Measurements from ENCODE around the gene IQCM. TPM values are rescaled to one million over a fixed set of nuclear protein-coding genes. Genes with fewer than 3 reads are reported as not detected.

The IQCM gene
- polyA plus RNA-seq, 3 donors, result not detected

- Mint-ChIP-seq H3K27me3 (ENCODE audit: low read depth in 3 of 3) (peaks cover 0 to 2% (median 0%) of the 10 kb centered on the region in 3 donors), H3K27ac (no peak overlapping the region)
Measured at GRCh38 chr4:149746276-149746675, 69.4 kb downstream of the IQCM start.

GRCh38 chr4:149741186-149741831, 74.3 kb downstream of the IQCM start:
- no peak overlapping the region for H3K27ac Mint-ChIP-seq
- no CpG with 5 or more reads among the region's 1 CpG for WGBS (ENCODE audit: insufficient coverage)
- Histone ChIP-seq H3K9me3 (replicated peaks in 1 of 2; ENCODE audit: control insufficient read depth in 1 of 2, insufficient read depth in 1 of 2, low read length in 2 of 2) (no peaks in the 10 kb centered on the region), H3K4me1 (ENCODE audit: control insufficient read depth in 1 of 2, insufficient read depth in 2 of 2, low read length in 2 of 2) (no peaks in the 10 kb centered on the region), H3K9ac (ENCODE audit: insufficient read depth, low read length, poor library complexity, severe bottlenecking) (no peak overlapping the region), H2AFZ (ENCODE audit: insufficient read depth, low read depth, low read length, poor library complexity, severe bottlenecking) (no peak overlapping the region), H3K27me3 (ENCODE audit: control insufficient read depth in 2 of 2, insufficient read depth in 2 of 2, low read length in 2 of 2) (no peaks in the 10 kb centered on the region), H3K36me3 (replicated peaks in 1 of 2; ENCODE audit: control insufficient read depth in 1 of 2, insufficient read depth in 2 of 2, low read length in 2 of 2) (no peaks in the 10 kb centered on the region), H3K4me3 (replicated peaks in 1 of 3; ENCODE audit: low read depth in 2 of 3, low read length in 3 of 3) (no peak overlapping the region), H4K20me1 (ENCODE audit: insufficient read depth, low read length) (no peaks in the 10 kb centered on the region), H3K27ac (ENCODE audit: low read depth in 1 of 2, low read length in 2 of 2) (no peak overlapping the region), H3K79me2 (ENCODE audit: insufficient read depth, low read length) (no peaks in the 10 kb centered on the region), H3K4me2 (replicated peaks; ENCODE audit: extremely low read depth, low read length, poor library complexity, severe bottlenecking) (no peak overlapping the region)
- TF ChIP-seq CTCF (IDR thresholded peaks at IDR 0.05), result no peak
- no peaks in the 10 kb centered on the region for H3K4me1 Mint-ChIP-seq
- H3K27me3 Mint-ChIP-seq (ENCODE audit: low read depth in 3 of 3), result peaks cover 0 to 2% (median 0%) of the 10 kb centered on the region in 3 donors
- no peaks in the 10 kb centered on the region for H3K36me3 Mint-ChIP-seq
- peaks cover 0 to 2% (median 0%) of the 10 kb centered on the region in 7 donors for H3K9me3 Mint-ChIP-seq
- intact Hi-C loops (cut with micrococcal nuclease), result no loop called here
- H3K4me3 Mint-ChIP-seq, result no peak overlapping the region
- no peak for DNase-seq

More at GRCh38 chr4:149746276-149746675, 69.4 kb downstream of the IQCM start:
- Mint-ChIP-seq H3K9me3 (peaks cover 0 to 5% (median 0%) of the 10 kb centered on the region in 7 donors), H3K4me3 (no peak overlapping the region), H3K4me1 (no peaks in the 10 kb centered on the region), H3K36me3 (no peaks in the 10 kb centered on the region)
- H3K36me3 ChIP-seq (replicated peaks in 1 of 2; ENCODE audit: control insufficient read depth in 1 of 2, insufficient read depth in 2 of 2, low read length in 2 of 2), result no peaks in the 10 kb centered on the region
- H3K27ac ChIP-seq (ENCODE audit: low read depth in 1 of 2, low read length in 2 of 2), result no peak overlapping the region
- no peaks in the 10 kb centered on the region for H3K79me2 ChIP-seq (ENCODE audit: insufficient read depth, low read length)
- no peak overlapping the region for H3K4me2 ChIP-seq (replicated peaks; ENCODE audit: extremely low read depth, low read length, poor library complexity, severe bottlenecking)
- no CpG with 5 or more reads among the region's 1 CpG for WGBS (ENCODE audit: insufficient coverage)
- intact Hi-C loops (cut with micrococcal nuclease), result no loop called here
- no peaks in the 10 kb centered on the region for H3K4me1 ChIP-seq (ENCODE audit: control insufficient read depth in 1 of 2, insufficient read depth in 2 of 2, low read length in 2 of 2)
- H4K20me1 ChIP-seq (ENCODE audit: insufficient read depth, low read length), result no peaks in the 10 kb centered on the region
- H3K4me3 ChIP-seq (replicated peaks in 1 of 3; ENCODE audit: low read depth in 2 of 3, low read length in 3 of 3), result no peak overlapping the region
- no peak overlapping the region for H2AFZ ChIP-seq (ENCODE audit: insufficient read depth, low read depth, low read length, poor library complexity, severe bottlenecking)
- H3K9me3 ChIP-seq (replicated peaks in 1 of 2; ENCODE audit: control insufficient read depth in 1 of 2, insufficient read depth in 1 of 2, low read length in 2 of 2), result no peaks in the 10 kb centered on the region
- no peaks in the 10 kb centered on the region for H3K27me3 ChIP-seq (ENCODE audit: control insufficient read depth in 2 of 2, insufficient read depth in 2 of 2, low read length in 2 of 2)
- no peak for TF ChIP-seq CTCF (IDR thresholded peaks at IDR 0.05)
- H3K9ac ChIP-seq (ENCODE audit: insufficient read depth, low read length, poor library complexity, severe bottlenecking), result no peak overlapping the region
- DNase-seq, result no peak

Measured in CD14-positive monocyte (primary cell).